Muscle of leg (tissue), 11 donors: Measurements from ENCODE around the gene TCF12. TPM values are rescaled to one million over a fixed set of nuclear protein-coding genes. Genes with fewer than 3 reads are reported as not detected.

ENCODE experiments used
- DNase-seq: peaks from one replicate; pipeline ENCODE4 v3.0.0; 2013
- H3K27ac ChIP-seq: one replicate; pipeline ENCODE4 v1.5.1; 2013; ENCODE audit warnings: mild to moderate bottlenecking, low read length, control low read depth
- H3K27me3 ChIP-seq: one replicate; pipeline ENCODE4 v1.6.1; 2013; ENCODE audit warnings: low read length; ENCODE audit not compliant: control insufficient read depth, insufficient read depth
- H3K36me3 ChIP-seq: one replicate; pipeline ENCODE4 v1.6.1; 2013; ENCODE audit warnings: low read length; ENCODE audit not compliant: control insufficient read depth, insufficient read depth
- H3K4me1 ChIP-seq: one replicate; pipeline ENCODE4 v1.6.1; 2013; ENCODE audit warnings: low read length; ENCODE audit not compliant: control insufficient read depth, insufficient read depth
- H3K4me3 ChIP-seq: one replicate; pipeline ENCODE4 v1.5.1; 2013; ENCODE audit warnings: low read length, control low read depth
- H3K9me3 ChIP-seq: replicated peaks from 2 replicates; pipeline ENCODE4 v1.6.1; 2013; ENCODE audit warnings: low read depth, low read length; ENCODE audit not compliant: control insufficient read depth
- WGBS: methylation state at CpG from one replicate; pipeline ENCODE4 v1.1.5; 2013; ENCODE audit warnings: missing lambda C conversion rate; ENCODE audit not compliant: insufficient coverage; 5-methylcytosine and 5-hydroxymethylcytosine counted together
- polyA plus RNA-seq, 8 donors: library from polyadenylated mRNA; unstranded; fragments of 120-200 nt; gene quantifications; one replicate each; pipeline versions ENCODE4 v1.2.1 to v1.2.3, GENCODE V29; 2013; ENCODE audit warnings: inconsistent platforms in 1 of 8, low replicate concordance in 1 of 8; ENCODE audit not compliant: insufficient read length in 8 of 8, insufficient read depth in 1 of 8
- total RNA-seq: library from RNA; stranded (reverse); fragments of 120-200 nt; gene quantifications from one replicate; pipeline ENCODE4 v1.2.4, GENCODE V29; 2013

Gene TCF12
- total and polyA plus RNA-seq, 9 donors, result 79.1 to 147 (median 116) TPM

DNA sequence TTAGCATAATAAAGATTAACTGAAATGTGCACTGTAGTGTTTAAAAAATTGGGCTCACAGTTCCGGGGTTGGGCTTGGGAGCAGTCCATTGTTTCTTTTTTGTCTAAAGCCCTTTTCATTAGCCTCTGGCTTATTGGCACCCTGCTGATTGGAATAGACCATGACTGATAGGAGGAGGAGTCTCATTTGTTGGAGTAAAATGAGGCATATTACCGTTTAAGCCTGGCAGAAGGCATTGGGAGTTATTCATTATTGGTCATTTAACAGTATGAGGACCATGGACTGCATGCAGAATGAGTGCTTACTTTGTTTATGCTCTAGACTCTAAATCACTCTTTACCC, 318.8 kb downstream of the TCF12 start:
- no peaks in the 10 kb centered on the region for H3K27me3 ChIP-seq
- peaks cover 35% of the 10 kb centered on the region for H3K36me3 ChIP-seq
- no CpG with 5 or more reads among the region's 2 CpGs for WGBS
- peaks cover 2% of the 10 kb centered on the region for H3K4me1 ChIP-seq
- no peak overlapping the region for H3K27ac ChIP-seq
- H3K9me3 ChIP-seq, result no peaks in the 10 kb centered on the region
- H3K4me3 ChIP-seq, result no peak overlapping the region
- DNase-seq, result no peak

DNA sequence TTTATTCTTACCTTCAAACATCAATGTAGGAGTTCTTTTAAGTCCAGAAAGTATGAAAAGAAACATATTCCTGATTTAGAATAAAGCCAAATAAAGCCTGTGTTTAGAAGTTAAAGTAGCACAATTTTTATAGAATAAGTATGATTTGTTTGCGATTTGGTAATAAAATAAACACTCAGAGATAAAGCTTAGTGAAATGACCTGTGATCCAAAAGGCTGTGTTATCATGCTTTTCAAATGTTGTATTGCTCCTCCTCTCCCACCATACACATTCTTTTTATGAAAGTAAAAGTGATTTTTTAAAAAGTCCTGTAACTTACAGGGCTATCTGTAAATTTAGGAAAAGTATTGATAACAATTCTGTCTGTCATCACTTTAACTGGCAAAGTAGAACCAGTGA, 319.2 kb downstream of the TCF12 start:
- Histone ChIP-seq H3K27me3 (no peaks in the 10 kb centered on the region), H3K27ac (no peak overlapping the region), H3K36me3 (peaks cover 32% of the 10 kb centered on the region), H3K4me1 (peaks cover 2% of the 10 kb centered on the region), H3K4me3 (no peak overlapping the region), H3K9me3 (no peaks in the 10 kb centered on the region)
- DNase-seq, result no peak
- no CpG with 5 or more reads among the region's 1 CpG for WGBS

DNA sequence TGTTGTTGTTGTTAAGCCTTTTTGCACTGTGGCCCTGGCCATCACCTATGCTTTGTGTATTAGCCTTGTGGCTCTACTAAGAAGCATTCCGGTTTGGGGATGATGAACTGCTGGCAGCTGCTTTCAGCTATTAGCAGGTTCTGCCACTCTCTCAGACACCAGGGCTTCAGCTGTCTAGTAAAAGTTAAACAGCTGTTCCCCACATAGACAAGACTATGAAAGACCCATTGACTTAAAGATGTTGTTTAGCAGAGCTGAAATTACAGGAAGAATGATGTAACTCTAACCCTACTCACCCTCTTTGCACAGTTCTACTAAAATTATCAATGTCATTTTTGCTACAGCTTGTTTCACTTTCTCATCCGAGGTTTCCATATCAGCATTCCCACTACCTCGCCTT, 326.7 kb downstream of the TCF12 start:
- DNase-seq, result peak; percentile 91
- peak overlapping the region; percentile 9 for H3K4me3 ChIP-seq
- H3K27ac ChIP-seq, result peak overlapping the region; percentile 86
- no peaks in the 10 kb centered on the region for H3K9me3 ChIP-seq
- H3K4me1 ChIP-seq, result peaks cover 8% of the 10 kb centered on the region
- H3K36me3 ChIP-seq, result peaks cover 38% of the 10 kb centered on the region
- WGBS, result no CpG with 5 or more reads among the region's 3 CpGs
- H3K27me3 ChIP-seq, result no peaks in the 10 kb centered on the region

DNA sequence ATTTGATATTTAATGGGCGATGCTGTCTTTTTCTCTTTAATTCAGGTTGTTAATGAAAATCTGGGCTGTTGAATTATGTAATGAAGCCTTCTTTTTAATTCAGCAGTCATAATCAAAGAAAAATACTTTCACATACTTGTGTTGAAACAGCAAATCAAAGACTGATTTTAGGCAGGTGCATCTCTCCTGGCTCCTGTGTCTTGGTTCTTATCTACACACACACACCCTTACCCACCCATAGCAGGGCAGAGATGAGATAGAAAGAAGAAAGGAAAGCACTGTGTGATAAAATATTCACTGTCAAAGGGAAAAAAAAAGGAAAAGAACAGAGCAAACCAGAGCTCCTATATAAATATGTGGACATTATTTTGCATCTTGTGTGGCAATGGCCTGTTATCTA, 327.3 kb downstream of the TCF12 start:
- no CpG with 5 or more reads among the region's 1 CpG for WGBS
- no peak for DNase-seq
- Histone ChIP-seq H3K27me3 (no peaks in the 10 kb centered on the region), H3K4me1 (peaks cover 8% of the 10 kb centered on the region), H3K27ac (peak overlapping the region; percentile 86), H3K36me3 (peaks cover 34% of the 10 kb centered on the region), H3K9me3 (no peaks in the 10 kb centered on the region), H3K4me3 (no peak overlapping the region)

DNA sequence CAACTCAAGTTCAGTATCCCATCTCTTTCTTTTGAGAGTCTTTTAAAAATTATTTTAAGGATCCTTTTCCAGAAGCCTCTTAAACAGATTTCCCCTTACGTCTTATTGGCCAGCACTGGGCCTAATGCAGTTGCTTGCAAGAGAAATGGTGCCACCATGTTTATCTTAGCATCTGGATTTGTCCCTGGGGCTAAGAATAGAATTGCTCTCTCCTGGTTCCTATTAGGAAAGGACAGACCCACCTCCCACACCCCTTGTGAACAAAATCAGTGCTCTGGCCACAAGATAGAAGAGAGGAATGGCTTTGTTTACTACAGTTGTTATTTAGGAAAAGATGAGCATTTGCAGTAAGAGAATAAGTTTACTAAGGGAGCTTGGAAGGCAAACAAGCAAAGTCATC, 329.6 kb downstream of the TCF12 start:
- Histone ChIP-seq H3K4me3 (no peak overlapping the region), H3K36me3 (peaks cover 36% of the 10 kb centered on the region), H3K27ac (no peak overlapping the region), H3K9me3 (no peaks in the 10 kb centered on the region), H3K27me3 (no peaks in the 10 kb centered on the region), H3K4me1 (peaks cover 8% of the 10 kb centered on the region)
- peak; percentile 22 for DNase-seq
- no CpG with 5 or more reads among the region's 1 CpG for WGBS

DNA sequence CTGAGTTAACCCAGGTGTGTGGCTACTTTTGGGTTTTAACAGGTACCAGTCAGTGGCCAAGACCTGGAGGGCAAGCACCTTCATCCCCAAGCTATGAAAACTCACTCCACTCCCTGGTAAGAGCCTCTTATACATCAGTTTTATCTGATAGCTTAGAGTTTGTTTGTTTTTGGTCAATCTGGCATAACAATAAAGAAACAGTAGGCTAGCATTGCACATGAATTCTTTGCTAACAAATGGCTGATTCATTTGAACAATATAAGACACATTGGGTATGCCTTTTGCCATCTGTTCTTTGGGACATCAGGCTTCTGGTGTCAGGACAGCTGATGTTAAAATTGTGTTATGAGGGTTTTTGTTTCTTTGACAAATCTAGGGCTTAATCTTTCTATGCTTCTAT, 332.9 kb downstream of the TCF12 start:
- DNase-seq, result peak; percentile 65
- peak overlapping the region; percentile 54 for H3K27ac ChIP-seq

DNA sequence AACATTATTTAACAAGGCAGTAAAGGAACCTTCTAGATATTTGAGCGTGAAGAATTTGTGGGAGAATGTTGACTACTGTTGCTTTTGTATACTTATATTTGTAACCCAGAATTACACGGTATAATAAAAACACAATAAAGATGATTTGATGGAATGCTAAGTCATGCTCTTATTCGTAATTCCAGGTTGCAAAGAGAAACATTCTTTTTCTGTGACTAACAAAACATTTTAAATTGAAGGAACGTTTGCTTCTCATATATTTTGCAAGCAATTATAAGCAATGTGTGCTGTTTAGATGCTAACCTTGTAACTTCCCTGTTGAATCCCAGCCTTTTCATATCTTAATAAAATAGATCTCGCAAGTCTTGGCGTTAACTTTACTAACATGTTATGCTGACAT, 333.5 kb downstream of the TCF12 start:
- H3K9me3 ChIP-seq, result no peaks in the 10 kb centered on the region
- peaks cover 5% of the 10 kb centered on the region for H3K4me1 ChIP-seq
- peaks cover 24% of the 10 kb centered on the region for H3K36me3 ChIP-seq
- no peak for DNase-seq
- no peaks in the 10 kb centered on the region for H3K27me3 ChIP-seq
- no peak overlapping the region for H3K4me3 ChIP-seq
- no CpG with 5 or more reads among the region's 6 CpGs for WGBS
- H3K27ac ChIP-seq, result peak overlapping the region; percentile 54

More for the DNA sequence above, 332.9 kb downstream of the TCF12 start:
- Histone ChIP-seq H3K27me3 (no peaks in the 10 kb centered on the region), H3K9me3 (no peaks in the 10 kb centered on the region), H3K4me1 (peaks cover 8% of the 10 kb centered on the region), H3K4me3 (no peak overlapping the region), H3K36me3 (peaks cover 27% of the 10 kb centered on the region)

DNA sequence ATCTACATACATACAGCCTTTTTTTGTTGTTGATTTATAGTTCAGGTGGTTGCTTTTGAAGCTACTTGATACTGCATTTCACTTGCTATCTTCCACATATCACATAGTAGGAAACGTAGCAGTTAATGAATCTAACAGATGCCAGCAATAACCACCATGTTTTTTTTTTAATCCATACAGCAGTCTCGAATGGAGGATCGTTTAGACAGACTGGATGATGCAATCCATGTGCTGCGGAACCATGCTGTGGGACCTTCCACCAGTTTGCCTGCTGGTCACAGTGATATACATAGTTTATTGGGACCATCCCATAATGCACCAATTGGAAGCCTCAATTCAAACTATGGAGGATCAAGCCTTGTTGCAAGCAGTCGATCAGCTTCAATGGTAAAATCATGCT, 334.6 kb downstream of the TCF12 start:
- no peaks in the 10 kb centered on the region for H3K27me3 ChIP-seq
- no CpG with 5 or more reads among the region's 5 CpGs for WGBS
- H3K9me3 ChIP-seq, result no peaks in the 10 kb centered on the region
- peak overlapping the region; percentile 47 for H3K27ac ChIP-seq
- peaks cover 16% of the 10 kb centered on the region for H3K36me3 ChIP-seq
- peak; percentile 56 for DNase-seq
- H3K4me3 ChIP-seq, result no peak overlapping the region
- peaks cover 2% of the 10 kb centered on the region for H3K4me1 ChIP-seq

DNA sequence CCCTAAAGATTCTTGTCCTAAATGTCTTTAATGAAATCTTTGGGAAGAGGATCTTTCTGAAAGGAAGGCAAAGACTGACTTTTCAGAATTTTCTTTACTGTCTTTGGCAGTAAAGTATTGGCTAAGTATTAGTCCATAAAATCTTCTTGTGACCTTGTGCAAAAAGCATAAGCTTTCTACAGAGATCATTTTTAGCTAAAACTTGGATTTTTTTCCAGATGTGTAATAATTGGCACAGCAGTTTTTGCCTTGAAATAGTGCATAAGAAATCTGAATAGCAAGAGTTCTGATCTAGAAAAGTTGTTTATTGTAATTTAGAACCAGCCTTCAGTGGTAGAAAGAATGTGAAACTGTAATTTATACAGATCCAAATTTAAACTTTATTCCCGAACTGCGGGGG, 335.1 kb downstream of the TCF12 start:
- Histone ChIP-seq H3K27ac (peak overlapping the region; percentile 47), H3K4me3 (no peak overlapping the region), H3K36me3 (peaks cover 15% of the 10 kb centered on the region), H3K9me3 (no peaks in the 10 kb centered on the region), H3K4me1 (peaks cover 2% of the 10 kb centered on the region), H3K27me3 (no peaks in the 10 kb centered on the region)
- peak; percentile 90 for DNase-seq
- WGBS, result no CpG with 5 or more reads among the region's 2 CpGs

DNA sequence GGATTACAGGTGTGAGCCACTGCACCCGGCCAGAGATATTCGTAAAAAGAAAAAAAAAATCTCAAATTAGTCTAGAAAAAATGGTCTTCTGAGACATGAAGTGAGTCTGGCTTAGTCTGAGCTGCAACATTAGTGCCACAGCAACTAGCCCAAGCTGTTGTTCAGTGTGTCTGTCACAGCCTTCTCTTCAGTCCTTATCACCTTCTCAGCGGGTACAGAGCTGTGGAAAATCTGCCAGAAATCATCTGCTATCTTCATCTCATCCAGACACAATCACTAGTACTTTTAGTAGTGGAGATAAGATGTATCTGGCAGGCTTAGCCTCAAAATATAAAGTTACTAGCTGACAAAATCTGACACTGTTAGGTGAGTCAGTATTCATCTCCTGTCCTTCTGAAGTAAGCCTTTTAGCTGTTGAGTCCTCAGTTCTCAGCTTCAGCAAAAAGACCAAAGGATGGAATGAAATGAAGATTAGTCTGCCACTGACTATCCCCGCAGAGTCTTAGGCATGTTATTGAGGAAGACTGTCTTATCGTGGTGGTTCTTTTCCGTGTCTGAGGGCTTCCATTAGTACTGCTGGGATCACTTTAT, 337.4 kb downstream of the TCF12 start:
- no peak for DNase-seq
- no peak overlapping the region for H3K27ac ChIP-seq
- H3K36me3 ChIP-seq, result peaks cover 18% of the 10 kb centered on the region
- H3K9me3 ChIP-seq, result no peaks in the 10 kb centered on the region
- 80% methylated on average over 1 of the region's 6 CpGs for WGBS
- peaks cover 6% of the 10 kb centered on the region for H3K4me1 ChIP-seq
- H3K27me3 ChIP-seq, result no peaks in the 10 kb centered on the region
- no peak overlapping the region for H3K4me3 ChIP-seq

DNA sequence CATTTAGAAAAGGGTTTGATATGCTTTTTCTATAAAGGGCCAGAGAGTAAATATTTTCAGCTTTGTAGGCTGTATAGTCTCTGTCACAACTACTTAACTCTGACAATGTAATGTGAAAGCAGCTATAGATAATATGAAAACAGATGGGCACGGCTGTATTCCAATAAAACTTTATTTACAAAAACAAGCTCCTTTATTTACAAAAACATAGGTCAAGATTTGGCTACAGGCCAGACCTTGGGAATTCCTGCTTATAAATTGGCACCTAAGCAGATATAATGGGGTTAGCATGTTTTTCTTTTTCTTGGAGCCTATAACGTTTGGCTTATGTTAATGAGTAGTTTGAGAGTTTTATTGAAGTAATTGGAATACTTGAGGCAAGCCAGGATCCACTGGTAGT, 338.5 kb downstream of the TCF12 start:
- Histone ChIP-seq H3K4me1 (peaks cover 6% of the 10 kb centered on the region), H3K27me3 (no peaks in the 10 kb centered on the region), H3K9me3 (no peaks in the 10 kb centered on the region), H3K27ac (no peak overlapping the region), H3K4me3 (no peak overlapping the region), H3K36me3 (peaks cover 15% of the 10 kb centered on the region)
- DNase-seq, result no peak
- no CpG with 5 or more reads among the region's 2 CpGs for WGBS
